SJCRH30 (cell line): Measurements from ENCODE around the gene UBALD1. TPM values are rescaled to one million over a fixed set of nuclear protein-coding genes. Genes with fewer than 3 reads are reported as not detected.
"Not testable (repeated sequence)": the region's sequence is repeated elsewhere in the genome, so short reads cannot be mapped to it uniquely, and the experiment has no call there.

Experiments
- DNase-seq, 2 experiments: peaks; one replicate each; pipeline ENCODE4 v3.0.0-alpha.2; 2015 to 2020
- H3K27ac ChIP-seq: fragments of 250-450 bp; sonication (Bioruptor Pico); 2 replicates; pipeline ENCODE4 v1.5.1; 2020; ENCODE audit warnings: mild to moderate bottlenecking, moderate library complexity
- H3K27me3 ChIP-seq: fragments of 250-450 bp; sonication (Bioruptor Pico); 2 replicates; pipeline ENCODE4 v1.5.1; 2020; ENCODE audit warnings: mild to moderate bottlenecking, moderate library complexity
- H3K36me3 ChIP-seq: fragments of 250-450 bp; sonication (Bioruptor Pico); 2 replicates; pipeline ENCODE4 v1.5.1; 2020; ENCODE audit warnings: mild to moderate bottlenecking, moderate library complexity
- H3K4me1 ChIP-seq: fragments of 250-450 bp; sonication (Bioruptor Pico); 2 replicates; pipeline ENCODE4 v1.5.1; 2020; ENCODE audit warnings: mild to moderate bottlenecking, moderate library complexity
- H3K4me3 ChIP-seq: fragments of 250-450 bp; sonication (Bioruptor Pico); 2 replicates; pipeline ENCODE4 v1.5.1; 2020; ENCODE audit warnings: mild to moderate bottlenecking, moderate library complexity
- H3K9me3 ChIP-seq: fragments of 250-450 bp; sonication (Bioruptor Pico); replicated peaks from 2 replicates; pipeline ENCODE4 v1.5.1; 2020; ENCODE audit warnings: mild to moderate bottlenecking, moderate library complexity
- total RNA-seq: library from RNA; depleted of rRNA; stranded (reverse); fragments of >200 nt; shearing (Covaris generic); gene quantifications from 2 replicates; pipeline ENCODE4 v1.2.3, GENCODE V29; 2014; rRNA removed

UBALD1 gene
- total RNA-seq, 1 experiment from 2014 or later = 8.7 TPM

DNA sequence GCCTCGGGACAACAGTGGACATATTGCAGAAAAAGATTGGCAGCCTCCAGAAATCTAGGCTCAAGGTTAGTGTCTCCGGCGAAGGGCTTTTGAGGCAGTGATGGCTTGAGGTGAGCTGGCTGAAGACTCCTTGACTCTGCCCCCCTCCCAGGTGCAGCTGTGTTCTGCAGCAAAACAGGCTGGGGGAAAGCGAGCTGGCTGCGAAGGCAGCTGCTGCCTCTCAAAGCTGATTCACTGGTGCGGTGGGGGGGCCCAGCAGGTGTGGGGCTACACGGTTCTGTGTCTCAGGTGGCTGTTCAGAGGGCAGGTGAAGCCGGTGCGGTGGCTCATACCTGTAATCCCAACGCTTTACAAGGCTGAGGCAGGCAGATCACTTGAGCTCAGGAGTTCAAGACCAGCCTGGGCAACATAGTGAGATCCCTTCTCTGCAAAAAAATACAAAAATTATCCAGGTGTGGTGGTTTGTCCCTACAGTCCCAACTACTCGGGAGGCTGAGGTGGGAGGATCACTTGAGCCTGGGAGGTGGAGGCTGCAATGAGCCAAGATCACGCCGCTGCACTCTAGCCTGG is 35.6 kb downstream of the UBALD1 start:
- no peaks in the 10 kb centered on the region for H3K36me3 ChIP-seq
- no peaks in the 10 kb centered on the region for H3K27me3 ChIP-seq
- H3K4me3 ChIP-seq = no peak overlapping the region
- H3K4me1 ChIP-seq = no peaks in the 10 kb centered on the region
- no peak for DNase-seq
- no peak overlapping the region for H3K27ac ChIP-seq
- no peaks in the 10 kb centered on the region for H3K9me3 ChIP-seq

DNA sequence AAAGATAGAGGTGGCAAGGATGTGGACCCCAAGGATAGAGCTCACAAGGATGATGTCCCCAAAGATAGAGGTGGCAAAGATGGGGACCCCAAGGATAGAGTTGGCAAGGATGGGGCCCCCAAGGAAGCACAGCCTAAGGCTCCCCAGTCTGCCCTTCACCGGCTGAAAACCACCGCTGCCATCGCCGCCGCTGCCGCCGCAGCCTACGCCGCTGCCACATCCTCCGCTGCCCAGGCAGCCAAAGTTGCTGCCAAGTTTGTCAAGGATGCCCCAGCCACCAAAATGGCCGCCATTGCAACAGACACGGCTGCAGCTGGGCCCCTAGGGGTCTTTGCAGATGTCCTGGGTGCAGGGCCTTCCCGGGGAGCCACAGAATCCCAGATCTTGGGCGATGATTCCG is 38.7 kb downstream of the UBALD1 start:
- Histone ChIP-seq H3K4me3 (no peak overlapping the region), H3K9me3 (no peaks in the 10 kb centered on the region)

DNA sequence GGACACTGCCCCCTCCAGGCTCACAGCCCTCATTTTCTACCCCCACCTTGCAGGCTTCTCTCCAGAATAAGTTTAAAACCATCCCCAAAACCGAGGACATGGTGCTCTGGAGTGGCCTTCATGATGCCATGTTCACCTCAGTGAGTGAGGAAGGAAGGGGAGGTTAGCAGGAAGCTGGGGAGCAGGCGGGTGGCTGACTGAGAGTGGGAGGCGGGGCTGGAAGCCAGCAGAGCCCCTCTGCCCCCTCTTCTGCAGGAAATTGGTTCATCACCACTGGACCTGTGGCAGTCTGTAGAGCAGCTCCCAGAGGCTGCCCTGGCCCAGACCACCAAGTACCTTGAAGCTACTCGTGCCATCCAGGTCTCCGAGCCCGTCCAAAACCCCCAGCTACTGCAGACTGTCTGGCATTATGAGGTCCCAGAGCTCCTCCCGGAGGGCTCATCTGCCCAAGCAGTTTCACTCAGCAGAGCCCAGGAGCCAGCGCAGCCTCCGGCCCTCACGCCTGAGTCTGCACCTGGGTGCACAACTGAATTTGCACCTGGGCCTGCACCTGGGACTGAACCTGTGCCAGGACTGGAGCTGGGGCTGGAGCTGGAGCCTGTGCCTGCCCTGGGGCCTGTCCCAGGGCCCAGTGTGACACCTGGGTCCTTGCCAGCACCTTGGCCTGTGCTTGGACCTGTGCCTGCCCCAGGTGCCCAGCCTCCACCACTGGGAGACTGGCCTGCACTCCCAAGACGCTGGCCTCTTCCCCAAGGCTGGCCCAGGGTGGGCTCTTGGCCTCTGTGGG is 39.6 kb downstream of the UBALD1 start:
- no peaks in the 10 kb centered on the region for H3K9me3 ChIP-seq
- no peak overlapping the region for H3K27ac ChIP-seq
- no peaks in the 10 kb centered on the region for H3K36me3 ChIP-seq
- DNase-seq = no peak
- H3K4me3 ChIP-seq = no peak overlapping the region
- H3K27me3 ChIP-seq = no peaks in the 10 kb centered on the region
- no peaks in the 10 kb centered on the region; the same call in 1 of the 2 replicates for H3K4me1 ChIP-seq

More for the DNA sequence above, 38.7 kb downstream of the UBALD1 start:
- Histone ChIP-seq H3K4me1 (no peaks in the 10 kb centered on the region; the same call in 1 of the 2 replicates), H3K27ac (no peak overlapping the region), H3K27me3 (no peaks in the 10 kb centered on the region), H3K36me3 (no peaks in the 10 kb centered on the region)
- DNase-seq = no peak

DNA sequence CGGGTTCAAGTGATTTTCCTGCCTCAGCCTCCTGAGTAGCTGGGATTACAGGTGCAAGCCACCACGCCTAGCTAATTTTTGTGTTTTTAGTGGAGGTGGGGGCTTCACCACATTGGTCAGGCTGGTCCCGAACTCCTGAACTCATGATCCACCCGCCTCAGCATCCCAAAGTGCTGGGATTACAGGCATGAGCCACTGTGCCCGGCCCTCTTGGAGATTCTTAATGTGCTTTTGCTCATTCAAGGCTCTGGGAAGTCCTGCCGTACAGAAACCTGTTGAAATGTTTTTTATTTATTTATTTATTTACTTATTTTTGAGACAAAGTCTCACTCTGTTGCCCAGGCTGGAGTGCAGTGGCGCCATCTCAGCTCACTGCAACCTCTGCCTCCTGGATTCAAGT is 40.8 kb downstream of the UBALD1 start:
- not testable (repeated sequence) for H3K9me3 ChIP-seq, H3K27ac ChIP-seq, H3K4me1 ChIP-seq, H3K36me3 ChIP-seq, H3K27me3 ChIP-seq, H3K4me3 ChIP-seq, DNase-seq

DNA sequence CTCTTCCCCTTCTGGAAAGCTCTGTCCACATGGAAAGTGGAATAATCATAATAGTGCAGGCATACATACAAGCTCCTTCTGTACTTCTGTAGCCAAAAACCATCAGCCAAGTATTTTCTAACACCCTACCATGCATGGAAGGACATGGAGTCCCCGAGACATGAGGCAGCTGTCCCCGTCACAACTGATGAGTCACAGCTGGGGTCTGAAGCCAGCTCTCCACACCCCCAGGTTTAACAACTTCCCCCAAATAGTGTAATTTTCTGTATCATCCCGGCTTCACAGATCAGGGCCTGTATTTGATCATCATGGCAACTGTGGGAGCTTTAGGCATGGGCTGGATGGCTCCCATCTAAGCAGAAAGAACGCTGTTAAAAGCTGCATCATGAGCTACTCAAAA is 42.0 kb downstream of the UBALD1 start:
- H3K9me3 ChIP-seq = no peaks in the 10 kb centered on the region
- no peak overlapping the region for H3K27ac ChIP-seq
- no peaks in the 10 kb centered on the region for H3K36me3 ChIP-seq
- DNase-seq = peak; percentile 44 to 66
- H3K4me3 ChIP-seq = no peak overlapping the region
- H3K4me1 ChIP-seq = no peaks in the 10 kb centered on the region; the same call in 1 of the 2 replicates
- H3K27me3 ChIP-seq = no peaks in the 10 kb centered on the region

DNA sequence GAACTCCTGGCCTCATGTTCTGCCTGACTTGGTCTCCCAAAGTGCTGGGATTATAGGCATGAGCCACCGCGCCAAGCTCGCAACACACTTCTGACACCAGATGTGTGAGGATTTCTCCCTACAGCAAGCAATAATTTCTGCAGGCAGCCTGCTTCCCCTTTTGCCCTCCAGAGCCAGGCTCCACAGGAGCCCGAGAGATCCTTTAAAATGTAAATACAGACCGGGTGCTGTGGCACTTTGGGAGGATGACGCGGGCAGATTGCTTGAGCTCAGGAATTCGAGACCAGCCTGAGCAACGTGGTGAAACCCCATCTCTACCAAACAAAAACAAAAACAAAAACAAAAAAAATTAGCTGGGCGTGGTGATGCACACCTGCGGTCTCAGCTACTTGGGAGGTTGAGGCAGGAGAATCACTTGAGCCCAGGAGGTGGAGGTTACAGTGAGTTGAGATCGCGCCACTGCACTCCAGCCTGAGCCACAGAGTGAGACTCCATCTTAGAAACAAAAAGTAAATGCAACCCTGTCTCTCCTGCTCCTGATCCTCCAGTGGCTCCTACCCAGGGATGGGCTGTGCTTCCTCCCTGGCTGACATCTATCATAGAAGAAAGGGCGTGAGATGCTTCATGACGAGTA is 43.9 kb downstream of the UBALD1 start:
- DNase-seq = no peak
- Histone ChIP-seq H3K27ac (no peak overlapping the region), H3K27me3 (no peaks in the 10 kb centered on the region), H3K9me3 (no peaks in the 10 kb centered on the region), H3K4me1 (no peaks in the 10 kb centered on the region; the same call in 1 of the 2 replicates), H3K4me3 (no peak overlapping the region), H3K36me3 (no peaks in the 10 kb centered on the region)

DNA sequence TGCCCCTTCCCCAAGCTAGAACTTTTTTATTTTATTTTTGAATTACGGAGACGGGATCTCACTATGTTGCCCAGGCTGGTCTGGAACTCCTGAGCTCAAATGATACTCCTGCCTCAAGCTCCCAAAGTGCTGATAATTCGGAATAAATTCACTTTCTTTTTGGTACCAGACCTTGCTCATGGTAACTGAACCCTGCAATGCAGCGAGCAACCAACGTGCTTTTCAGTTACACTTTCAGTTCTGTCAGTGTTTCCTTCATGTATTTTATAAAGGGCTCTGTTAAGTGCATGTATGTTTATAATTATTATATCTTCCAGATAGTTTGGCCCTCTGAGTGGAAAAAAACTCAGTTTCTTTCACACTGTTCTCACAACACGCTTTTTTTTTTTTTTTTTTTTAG is 44.6 kb downstream of the UBALD1 start:
- DNase-seq = no peak
- Histone ChIP-seq H3K27me3 (no peaks in the 10 kb centered on the region), H3K4me1 (no peaks in the 10 kb centered on the region; the same call in 1 of the 2 replicates), H3K36me3 (no peaks in the 10 kb centered on the region), H3K27ac (no peak overlapping the region), H3K9me3 (no peaks in the 10 kb centered on the region), H3K4me3 (no peak overlapping the region)

DNA sequence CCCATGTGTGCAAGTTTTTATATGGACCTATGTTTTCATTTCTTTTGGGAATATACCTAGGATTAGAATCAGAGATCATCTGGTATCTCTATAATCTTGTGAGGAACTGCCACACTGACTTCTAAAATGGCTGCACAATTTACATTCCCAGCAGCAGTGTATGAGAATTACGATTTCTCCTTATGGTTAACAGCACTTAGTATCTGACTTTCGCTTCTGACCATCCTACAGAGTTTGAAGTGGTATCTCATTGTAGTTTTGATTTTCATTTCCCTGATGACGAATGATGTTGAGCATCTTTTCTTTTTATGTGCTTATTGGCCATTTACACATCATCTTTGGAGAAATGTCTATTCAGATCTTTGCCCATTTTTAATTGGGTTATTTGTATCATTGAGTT is 48.5 kb downstream of the UBALD1 start:
- H3K36me3 ChIP-seq = no peaks in the 10 kb centered on the region
- H3K4me3 ChIP-seq = no peak overlapping the region
- no peak for DNase-seq
- no peak overlapping the region for H3K27ac ChIP-seq
- H3K9me3 ChIP-seq = no peaks in the 10 kb centered on the region
- no peaks in the 10 kb centered on the region for H3K4me1 ChIP-seq
- no peaks in the 10 kb centered on the region for H3K27me3 ChIP-seq

DNA sequence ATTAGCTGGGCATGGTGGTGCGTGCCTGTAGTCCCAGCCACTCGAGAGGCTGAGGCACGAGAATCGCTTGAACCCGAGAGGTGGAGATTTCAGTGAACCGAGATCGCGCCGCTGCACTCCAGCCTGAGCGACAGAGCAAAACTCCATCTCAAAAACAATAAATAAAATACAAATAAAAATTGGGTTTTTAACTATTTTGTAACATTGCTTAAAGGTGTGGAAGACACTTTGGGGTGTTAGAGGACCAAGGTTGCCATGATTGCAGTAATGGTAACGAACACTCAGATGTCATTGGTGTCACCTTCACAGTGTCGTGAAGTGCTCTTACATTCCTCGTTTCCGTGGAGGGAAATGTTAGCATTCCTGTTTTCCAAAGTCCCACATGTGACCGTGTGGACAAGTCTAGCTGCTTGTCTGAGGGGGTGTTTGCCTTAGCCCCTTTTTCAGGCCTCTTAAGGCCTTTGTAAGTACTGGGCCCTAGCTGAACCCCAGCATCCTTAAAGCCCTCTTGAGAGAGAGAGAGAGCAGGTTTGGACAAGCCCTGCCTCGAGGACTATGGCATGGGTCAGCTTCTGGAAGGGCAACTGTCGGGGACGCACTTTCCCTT is 49.9 kb downstream of the UBALD1 start:
- no peaks in the 10 kb centered on the region for H3K4me1 ChIP-seq
- no peak overlapping the region for H3K4me3 ChIP-seq
- no peak for DNase-seq

DNA sequence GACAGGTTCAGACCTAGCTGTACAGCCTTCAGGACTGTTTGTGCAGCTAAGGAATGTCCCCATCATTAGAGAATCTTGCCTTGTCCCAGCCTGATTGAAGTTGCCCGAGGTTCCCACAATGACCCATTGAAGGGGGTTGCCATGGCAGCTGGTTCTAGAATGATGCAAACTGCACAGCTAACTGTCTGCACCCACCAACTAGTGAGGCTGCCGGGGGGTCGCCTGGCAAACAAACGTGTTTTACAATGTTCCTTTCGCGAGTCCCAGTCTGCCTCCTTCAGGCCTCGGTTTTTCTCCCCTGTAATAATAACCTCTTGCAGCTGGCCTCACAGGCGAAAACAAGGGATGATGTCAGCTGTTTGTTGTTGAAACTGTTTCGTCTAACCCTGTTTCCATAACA is 53.1 kb downstream of the UBALD1 start:
- H3K4me3 ChIP-seq = no peak overlapping the region
- H3K27ac ChIP-seq = no peak overlapping the region
- peak in 1 of 2 experiments; percentile 19 for DNase-seq
- no peaks in the 10 kb centered on the region for H3K36me3 ChIP-seq
- H3K9me3 ChIP-seq = no peaks in the 10 kb centered on the region
- no peaks in the 10 kb centered on the region for H3K27me3 ChIP-seq
- no peaks in the 10 kb centered on the region for H3K4me1 ChIP-seq

More for the DNA sequence above, 49.9 kb downstream of the UBALD1 start:
- H3K27ac ChIP-seq = no peak overlapping the region
- H3K36me3 ChIP-seq = no peaks in the 10 kb centered on the region
- no peaks in the 10 kb centered on the region for H3K9me3 ChIP-seq
- H3K27me3 ChIP-seq = no peaks in the 10 kb centered on the region

Other genes with a start within 250 kb of the UBALD1 start
- gene VASN, start 243.0 kb downstream of the UBALD1 start, total RNA-seq = 0.18 and 0.28 TPM in 2 replicates
- 48.2 and 49.7 TPM in 2 replicates for gene CORO7, start 198.3 kb downstream of the UBALD1 start, total RNA-seq
- 55.4 and 56.7 TPM in 2 replicates for gene DNAJA3, start 189.0 kb downstream of the UBALD1 start, total RNA-seq
- gene NMRAL1, start 140.3 kb downstream of the UBALD1 start, total RNA-seq = 0.79 and 2.2 TPM in 2 replicates
- gene HMOX2, start 138.5 kb downstream of the UBALD1 start, total RNA-seq = 22.0 and 24.2 TPM in 2 replicates
- 28.6 and 31.0 TPM in 2 replicates for gene CDIP1, start 76.1 kb downstream of the UBALD1 start, total RNA-seq
- gene C16orf96, start 58.5 kb downstream of the UBALD1 start, total RNA-seq = not detected in 2 replicates
- 11.6 and 13.8 TPM in 2 replicates for gene MGRN1, start 9.9 kb upstream of the UBALD1 start, total RNA-seq
- gene NUDT16L1, start 78.7 kb upstream of the UBALD1 start, total RNA-seq = 22.3 and 23.6 TPM in 2 replicates
- 10.0 and 10.9 TPM in 2 replicates for gene ANKS3, start 119.4 kb upstream of the UBALD1 start, total RNA-seq
- gene DNAAF8, start 119.6 kb upstream of the UBALD1 start, total RNA-seq = 0.06 and 0.25 TPM in 2 replicates
- gene ZNF500, start 152.3 kb upstream of the UBALD1 start, total RNA-seq = 7.6 and 7.8 TPM in 2 replicates
- not detected in 2 replicates for gene SEPTIN12, start 173.5 kb upstream of the UBALD1 start, total RNA-seq
- not detected in 2 replicates for gene SMIM22, start 180.5 kb upstream of the UBALD1 start, total RNA-seq
- gene ROGDI, start 187.7 kb upstream of the UBALD1 start, total RNA-seq = 15.1 and 20.5 TPM in 2 replicates
- gene GLYR1, start 232.4 kb upstream of the UBALD1 start, total RNA-seq = 40.3 and 45.3 TPM in 2 replicates
- gene UBN1, start 232.6 kb upstream of the UBALD1 start, total RNA-seq = 27.6 and 28.1 TPM in 2 replicates